WTC11 (cell line): ENCODE results near the gene SIPA1L3. TPM values are rescaled to one million over a fixed set of nuclear protein-coding genes. Genes with fewer than 3 reads are reported as not detected.

ENCODE experiments used
- ATAC-seq: fragments of 200-7000 bp; cut with Tn5 transposase; 2 replicates; pipeline ENCODE4 v1.10.0; 2021; ENCODE audit warnings: mild to moderate bottlenecking, moderate library complexity
- CTCF ChIA-PET: fragments of 300-600 bp; sonication (Branson Sonifier 250); formaldehyde crosslinking; loops from one replicate; lab custom pipeline; 2021; ENCODE audit warnings: antibody characterized with exemption; lab: Charles Lee
- POLR2A ChIA-PET: fragments of 350-600 bp; sonication (Branson Sonifier 250); formaldehyde crosslinking; loops from one replicate; lab custom pipeline; 2021; ENCODE audit warnings: antibody characterized with exemption; lab: Charles Lee
- DNase-seq: peaks from one replicate; pipeline ENCODE4 v3.0.0; 2021; ENCODE audit warnings: low spot score
- H3K27ac Mint-ChIP-seq: 2 replicates; pipeline ENCODE4 v1.8.0; 2021; ENCODE audit warnings: mixed read lengths
- H3K27me3 Mint-ChIP-seq: 2 replicates; pipeline ENCODE4 v1.8.0; 2021; ENCODE audit warnings: low read depth, mild to moderate bottlenecking, moderate library complexity, mixed read lengths
- H3K36me3 Mint-ChIP-seq: 2 replicates; pipeline ENCODE4 v1.8.0; 2021; ENCODE audit warnings: mixed read lengths
- H3K4me1 Mint-ChIP-seq: 2 replicates; pipeline ENCODE4 v1.8.0; 2022; ENCODE audit warnings: mixed read lengths
- H3K4me3 Mint-ChIP-seq: 2 replicates; pipeline ENCODE4 v1.8.0; 2021; ENCODE audit warnings: mild to moderate bottlenecking, moderate library complexity, mixed read lengths
- H3K9me3 Mint-ChIP-seq: 2 replicates; pipeline ENCODE4 v1.8.0; 2021; ENCODE audit warnings: mixed read lengths
- CBFB ChIP-seq: sonication (generic); formaldehyde crosslinking; IDR thresholded peaks from 2 replicates; pipeline ENCODE4 v1.8.1; 2022; ENCODE audit warnings: mild to moderate bottlenecking, low read depth, missing genetic modification reagents
- ESRRA ChIP-seq: sonication (generic); formaldehyde crosslinking; IDR thresholded peaks from 2 replicates; pipeline ENCODE4 v1.8.1; 2022; ENCODE audit warnings: mild to moderate bottlenecking, missing genetic modification reagents, borderline replicate concordance
- FOXP1 ChIP-seq: sonication (generic); formaldehyde crosslinking; IDR thresholded peaks from 2 replicates; pipeline ENCODE4 v1.8.0; 2022; ENCODE audit warnings: missing genetic modification reagents, mild to moderate bottlenecking, moderate library complexity, borderline replicate concordance
- GABPB1 ChIP-seq: sonication (generic); formaldehyde crosslinking; IDR thresholded peaks from 2 replicates; pipeline ENCODE4 v1.8.1; 2023; ENCODE audit warnings: mild to moderate bottlenecking, missing genetic modification reagents
- JAZF1 ChIP-seq: fragments of 250-450 bp; sonication (Bioruptor Pico); IDR thresholded peaks from 2 replicates; pipeline ENCODE4 v1.9.0; 2021; ENCODE audit warnings: moderate library complexity, mild to moderate bottlenecking, inconsistent platforms
- MXD4 ChIP-seq: fragments of 250-450 bp; sonication (Bioruptor Pico); IDR thresholded peaks from 2 replicates; pipeline ENCODE4 v1.8.0; 2021; ENCODE audit warnings: mild to moderate bottlenecking, moderate library complexity, borderline replicate concordance
- NFE2L1 ChIP-seq: sonication (generic); formaldehyde crosslinking; IDR thresholded peaks from 2 replicates; pipeline ENCODE4 v1.8.1; 2023; ENCODE audit warnings: missing genetic modification reagents
- RELA ChIP-seq: sonication (generic); formaldehyde crosslinking; IDR thresholded peaks from 2 replicates; pipeline ENCODE4 v1.8.1; 2022; ENCODE audit warnings: missing genetic modification reagents, mild to moderate bottlenecking, borderline replicate concordance
- RORB ChIP-seq: fragments of 250-450 bp; sonication (Bioruptor Pico); IDR thresholded peaks from 2 replicates; pipeline ENCODE4 v1.9.0; 2021; ENCODE audit warnings: mild to moderate bottlenecking
- SMAD3 ChIP-seq: sonication (generic); formaldehyde crosslinking; IDR thresholded peaks from 2 replicates; pipeline ENCODE4 v1.8.0; 2022; ENCODE audit warnings: missing genetic modification reagents, mild to moderate bottlenecking, borderline replicate concordance
- ZBTB21 ChIP-seq: sonication (generic); formaldehyde crosslinking; IDR thresholded peaks from 2 replicates; pipeline ENCODE4 v1.8.1; 2023; ENCODE audit warnings: mild to moderate bottlenecking, missing genetic modification reagents, borderline replicate concordance
- ZNF219 ChIP-seq: sonication (generic); formaldehyde crosslinking; IDR thresholded peaks from 2 replicates; pipeline ENCODE4 v1.8.0; 2023; ENCODE audit warnings: missing genetic modification reagents, mild to moderate bottlenecking, borderline replicate concordance
- ZNF263 ChIP-seq: sonication (generic); formaldehyde crosslinking; IDR thresholded peaks from 2 replicates; pipeline ENCODE4 v1.8.1; 2022; ENCODE audit warnings: low read depth, mild to moderate bottlenecking, moderate library complexity, missing genetic modification reagents
- ZNF423 ChIP-seq: fragments of 250-450 bp; sonication (Bioruptor Pico); IDR thresholded peaks from 2 replicates; pipeline ENCODE4 v2.1.2; 2022; ENCODE audit warnings: mild to moderate bottlenecking, moderate library complexity
- total RNA-seq: library from RNA; stranded (reverse); gene quantifications from 3 replicates; pipeline ENCODE4 v1.2.3, GENCODE V29; 2021
- TF ChIP-seq, protein P1 (sequence below): sonication (generic); formaldehyde crosslinking; IDR thresholded peaks from 2 replicates; pipeline ENCODE4 v1.8.1; 2022; ENCODE audit warnings: low read depth, missing genetic modification reagents, borderline replicate concordance
- TF ChIP-seq, protein P2 (sequence below): sonication (generic); formaldehyde crosslinking; IDR thresholded peaks from 2 replicates; pipeline ENCODE4 v1.8.1; 2022; ENCODE audit warnings: low read depth, mild to moderate bottlenecking, moderate library complexity, missing genetic modification reagents, borderline replicate concordance
- TF ChIP-seq, protein P3 (sequence below): fragments of 250-450 bp; sonication (Bioruptor Pico); IDR thresholded peaks from 2 replicates; pipeline ENCODE4 v1.9.0; 2021; ENCODE audit warnings: mild to moderate bottlenecking
- TF ChIP-seq, protein P4 (sequence below): sonication (generic); formaldehyde crosslinking; IDR thresholded peaks from 2 replicates; pipeline ENCODE4 v1.8.0; 2022; ENCODE audit warnings: missing genetic modification reagents
- TF ChIP-seq, protein P5 (sequence below): sonication (generic); formaldehyde crosslinking; IDR thresholded peaks from 2 replicates; pipeline ENCODE4 v1.8.0; 2023; ENCODE audit warnings: mild to moderate bottlenecking, missing genetic modification reagents

The SIPA1L3 gene
- total RNA-seq, 1 experiment from 2014 or later: 41.5 TPM

DNA sequence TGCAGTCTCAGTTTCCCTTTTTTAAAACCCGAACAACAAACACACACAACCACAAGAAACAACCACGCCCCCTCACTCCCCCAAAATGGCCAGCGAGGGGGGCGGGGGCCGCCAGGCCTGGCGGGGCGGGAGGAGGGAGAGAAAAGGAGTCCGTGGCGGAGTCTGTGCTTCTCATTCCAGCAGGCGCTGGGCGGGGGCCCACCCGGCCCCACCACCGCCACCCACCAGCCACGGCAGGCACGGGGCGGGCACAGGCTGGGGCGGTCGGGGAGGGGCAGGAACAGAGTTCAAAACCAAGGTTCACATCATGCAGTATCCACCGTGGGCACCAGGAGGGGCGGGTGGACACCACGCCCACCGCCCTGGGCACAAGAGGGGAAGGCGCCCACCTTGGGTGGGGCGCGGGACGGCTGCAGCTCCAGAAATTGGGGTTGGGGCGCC, 304.2 kb downstream of the SIPA1L3 start:
- CTCF ChIA-PET: interaction anchor here (1.2 to 8.8 kb wide), 3 partner anchors 16 to 309 kb away, joined by 4 to 88 read pairs (median 13); no protein-coding TSS in a partner anchor
- Mint-ChIP-seq H3K27me3 (peaks cover 17% of the 10 kb centered on the region), H3K27ac (no peak overlapping the region), H3K4me3 (peak overlapping the region; percentile 70), H3K36me3 (no peaks in the 10 kb centered on the region), H3K9me3 (no peaks in the 10 kb centered on the region), H3K4me1 (peaks cover 32% of the 10 kb centered on the region)
- POLR2A ChIA-PET: interaction anchor here (1.1 to 1.5 kb wide), 2 partner anchors 28 to 304 kb away, joined by 6 to 7 read pairs; partner anchors contain the start of genes SIPA1L3 and WDR87
- TF ChIP-seq, protein P1, sequence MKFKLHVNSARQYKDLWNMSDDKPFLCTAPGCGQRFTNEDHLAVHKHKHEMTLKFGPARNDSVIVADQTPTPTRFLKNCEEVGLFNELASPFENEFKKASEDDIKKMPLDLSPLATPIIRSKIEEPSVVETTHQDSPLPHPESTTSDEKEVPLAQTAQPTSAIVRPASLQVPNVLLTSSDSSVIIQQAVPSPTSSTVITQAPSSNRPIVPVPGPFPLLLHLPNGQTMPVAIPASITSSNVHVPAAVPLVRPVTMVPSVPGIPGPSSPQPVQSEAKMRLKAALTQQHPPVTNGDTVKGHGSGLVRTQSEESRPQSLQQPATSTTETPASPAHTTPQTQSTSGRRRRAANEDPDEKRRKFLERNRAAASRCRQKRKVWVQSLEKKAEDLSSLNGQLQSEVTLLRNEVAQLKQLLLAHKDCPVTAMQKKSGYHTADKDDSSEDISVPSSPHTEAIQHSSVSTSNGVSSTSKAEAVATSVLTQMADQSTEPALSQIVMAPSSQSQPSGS (CRISPR knock-in tag): no peak
- no peak for TF ChIP-seq GABPB1 (CRISPR knock-in tag)
- no peak for TF ChIP-seq RORB (CRISPR knock-in tag)
- DNase-seq (peak; percentile 50), ATAC-seq (peak; percentile 7)

DNA sequence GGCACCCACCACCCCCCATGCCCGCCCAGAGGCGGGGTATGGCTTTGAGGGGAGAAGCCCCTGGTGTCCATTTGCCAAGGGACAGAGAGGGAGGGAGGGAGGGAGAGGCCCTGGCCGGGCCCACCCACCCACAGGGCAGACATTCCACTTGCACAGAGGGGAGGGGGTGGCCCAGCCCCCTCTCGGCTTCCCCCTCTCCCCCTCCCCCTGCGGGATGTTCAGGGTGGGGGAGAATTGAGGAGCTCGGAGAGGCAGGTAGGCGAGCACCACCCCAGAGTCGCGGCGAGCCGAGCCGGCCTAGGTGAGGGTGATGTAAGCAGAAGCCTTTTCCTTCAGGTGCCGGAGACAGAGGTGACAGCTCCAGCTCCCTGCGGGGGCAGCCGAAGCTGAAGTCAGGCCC, 304.8 kb downstream of the SIPA1L3 start:
- DNase-seq (peak; percentile 72), ATAC-seq (peak; percentile 33)
- Mint-ChIP-seq H3K27ac (no peak overlapping the region), H3K9me3 (no peaks in the 10 kb centered on the region), H3K4me1 (peaks cover 32% of the 10 kb centered on the region), H3K4me3 (peak overlapping the region; percentile 70), H3K27me3 (peaks cover 17% of the 10 kb centered on the region), H3K36me3 (no peaks in the 10 kb centered on the region)
- TF ChIP-seq, protein P2, sequence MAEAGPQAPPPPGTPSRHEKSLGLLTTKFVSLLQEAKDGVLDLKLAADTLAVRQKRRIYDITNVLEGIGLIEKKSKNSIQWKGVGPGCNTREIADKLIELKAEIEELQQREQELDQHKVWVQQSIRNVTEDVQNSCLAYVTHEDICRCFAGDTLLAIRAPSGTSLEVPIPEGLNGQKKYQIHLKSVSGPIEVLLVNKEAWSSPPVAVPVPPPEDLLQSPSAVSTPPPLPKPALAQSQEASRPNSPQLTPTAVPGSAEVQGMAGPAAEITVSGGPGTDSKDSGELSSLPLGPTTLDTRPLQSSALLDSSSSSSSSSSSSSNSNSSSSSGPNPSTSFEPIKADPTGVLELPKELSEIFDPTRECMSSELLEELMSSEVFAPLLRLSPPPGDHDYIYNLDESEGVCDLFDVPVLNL (CRISPR knock-in tag): no peak
- no peak for TF ChIP-seq NFE2L1 (CRISPR knock-in tag)
- TF ChIP-seq ZBTB21 (CRISPR knock-in tag): no peak
- no peak for TF ChIP-seq FOXP1 (CRISPR knock-in tag)
- TF ChIP-seq MXD4 (CRISPR knock-in tag): no peak
- no peak for TF ChIP-seq CBFB (CRISPR knock-in tag)
- TF ChIP-seq, protein P3, sequence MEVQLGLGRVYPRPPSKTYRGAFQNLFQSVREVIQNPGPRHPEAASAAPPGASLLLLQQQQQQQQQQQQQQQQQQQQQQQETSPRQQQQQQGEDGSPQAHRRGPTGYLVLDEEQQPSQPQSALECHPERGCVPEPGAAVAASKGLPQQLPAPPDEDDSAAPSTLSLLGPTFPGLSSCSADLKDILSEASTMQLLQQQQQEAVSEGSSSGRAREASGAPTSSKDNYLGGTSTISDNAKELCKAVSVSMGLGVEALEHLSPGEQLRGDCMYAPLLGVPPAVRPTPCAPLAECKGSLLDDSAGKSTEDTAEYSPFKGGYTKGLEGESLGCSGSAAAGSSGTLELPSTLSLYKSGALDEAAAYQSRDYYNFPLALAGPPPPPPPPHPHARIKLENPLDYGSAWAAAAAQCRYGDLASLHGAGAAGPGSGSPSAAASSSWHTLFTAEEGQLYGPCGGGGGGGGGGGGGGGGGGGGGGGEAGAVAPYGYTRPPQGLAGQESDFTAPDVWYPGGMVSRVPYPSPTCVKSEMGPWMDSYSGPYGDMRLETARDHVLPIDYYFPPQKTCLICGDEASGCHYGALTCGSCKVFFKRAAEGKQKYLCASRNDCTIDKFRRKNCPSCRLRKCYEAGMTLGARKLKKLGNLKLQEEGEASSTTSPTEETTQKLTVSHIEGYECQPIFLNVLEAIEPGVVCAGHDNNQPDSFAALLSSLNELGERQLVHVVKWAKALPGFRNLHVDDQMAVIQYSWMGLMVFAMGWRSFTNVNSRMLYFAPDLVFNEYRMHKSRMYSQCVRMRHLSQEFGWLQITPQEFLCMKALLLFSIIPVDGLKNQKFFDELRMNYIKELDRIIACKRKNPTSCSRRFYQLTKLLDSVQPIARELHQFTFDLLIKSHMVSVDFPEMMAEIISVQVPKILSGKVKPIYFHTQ (CRISPR knock-in tag): no peak
- TF ChIP-seq RELA (CRISPR knock-in tag): no peak
- TF ChIP-seq ZNF423 (CRISPR knock-in tag): no peak
- no peak for TF ChIP-seq ESRRA
- TF ChIP-seq, protein P4, sequence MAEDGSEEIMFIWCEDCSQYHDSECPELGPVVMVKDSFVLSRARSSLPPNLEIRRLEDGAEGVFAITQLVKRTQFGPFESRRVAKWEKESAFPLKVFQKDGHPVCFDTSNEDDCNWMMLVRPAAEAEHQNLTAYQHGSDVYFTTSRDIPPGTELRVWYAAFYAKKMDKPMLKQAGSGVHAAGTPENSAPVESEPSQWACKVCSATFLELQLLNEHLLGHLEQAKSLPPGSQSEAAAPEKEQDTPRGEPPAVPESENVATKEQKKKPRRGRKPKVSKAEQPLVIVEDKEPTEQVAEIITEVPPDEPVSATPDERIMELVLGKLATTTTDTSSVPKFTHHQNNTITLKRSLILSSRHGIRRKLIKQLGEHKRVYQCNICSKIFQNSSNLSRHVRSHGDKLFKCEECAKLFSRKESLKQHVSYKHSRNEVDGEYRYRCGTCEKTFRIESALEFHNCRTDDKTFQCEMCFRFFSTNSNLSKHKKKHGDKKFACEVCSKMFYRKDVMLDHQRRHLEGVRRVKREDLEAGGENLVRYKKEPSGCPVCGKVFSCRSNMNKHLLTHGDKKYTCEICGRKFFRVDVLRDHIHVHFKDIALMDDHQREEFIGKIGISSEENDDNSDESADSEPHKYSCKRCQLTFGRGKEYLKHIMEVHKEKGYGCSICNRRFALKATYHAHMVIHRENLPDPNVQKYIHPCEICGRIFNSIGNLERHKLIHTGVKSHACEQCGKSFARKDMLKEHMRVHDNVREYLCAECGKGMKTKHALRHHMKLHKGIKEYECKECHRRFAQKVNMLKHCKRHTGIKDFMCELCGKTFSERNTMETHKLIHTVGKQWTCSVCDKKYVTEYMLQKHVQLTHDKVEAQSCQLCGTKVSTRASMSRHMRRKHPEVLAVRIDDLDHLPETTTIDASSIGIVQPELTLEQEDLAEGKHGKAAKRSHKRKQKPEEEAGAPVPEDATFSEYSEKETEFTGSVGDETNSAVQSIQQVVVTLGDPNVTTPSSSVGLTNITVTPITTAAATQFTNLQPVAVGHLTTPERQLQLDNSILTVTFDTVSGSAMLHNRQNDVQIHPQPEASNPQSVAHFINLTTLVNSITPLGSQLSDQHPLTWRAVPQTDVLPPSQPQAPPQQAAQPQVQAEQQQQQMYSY: no peak
- TF ChIP-seq ZNF263: no peak
- TF ChIP-seq JAZF1 (CRISPR knock-in tag): no peak
- TF ChIP-seq SMAD3: no peak
- TF ChIP-seq, protein P5, sequence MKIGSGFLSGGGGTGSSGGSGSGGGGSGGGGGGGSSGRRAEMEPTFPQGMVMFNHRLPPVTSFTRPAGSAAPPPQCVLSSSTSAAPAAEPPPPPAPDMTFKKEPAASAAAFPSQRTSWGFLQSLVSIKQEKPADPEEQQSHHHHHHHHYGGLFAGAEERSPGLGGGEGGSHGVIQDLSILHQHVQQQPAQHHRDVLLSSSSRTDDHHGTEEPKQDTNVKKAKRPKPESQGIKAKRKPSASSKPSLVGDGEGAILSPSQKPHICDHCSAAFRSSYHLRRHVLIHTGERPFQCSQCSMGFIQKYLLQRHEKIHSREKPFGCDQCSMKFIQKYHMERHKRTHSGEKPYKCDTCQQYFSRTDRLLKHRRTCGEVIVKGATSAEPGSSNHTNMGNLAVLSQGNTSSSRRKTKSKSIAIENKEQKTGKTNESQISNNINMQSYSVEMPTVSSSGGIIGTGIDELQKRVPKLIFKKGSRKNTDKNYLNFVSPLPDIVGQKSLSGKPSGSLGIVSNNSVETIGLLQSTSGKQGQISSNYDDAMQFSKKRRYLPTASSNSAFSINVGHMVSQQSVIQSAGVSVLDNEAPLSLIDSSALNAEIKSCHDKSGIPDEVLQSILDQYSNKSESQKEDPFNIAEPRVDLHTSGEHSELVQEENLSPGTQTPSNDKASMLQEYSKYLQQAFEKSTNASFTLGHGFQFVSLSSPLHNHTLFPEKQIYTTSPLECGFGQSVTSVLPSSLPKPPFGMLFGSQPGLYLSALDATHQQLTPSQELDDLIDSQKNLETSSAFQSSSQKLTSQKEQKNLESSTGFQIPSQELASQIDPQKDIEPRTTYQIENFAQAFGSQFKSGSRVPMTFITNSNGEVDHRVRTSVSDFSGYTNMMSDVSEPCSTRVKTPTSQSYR: no peak
- no peak for TF ChIP-seq RORB (CRISPR knock-in tag)
- TF ChIP-seq ZNF219 (CRISPR knock-in tag): no peak
- no peak for TF ChIP-seq GABPB1 (CRISPR knock-in tag)
- POLR2A ChIA-PET: interaction anchor here (0.5 kb wide), 1 partner anchor 178 kb away, joined by 3 read pairs; no protein-coding TSS in a partner anchor
- CTCF ChIA-PET: interaction anchor here (0.6 to 8.8 kb wide), 8 partner anchors 13 to 310 kb away, joined by 3 to 88 read pairs (median 4); no protein-coding TSS in a partner anchor
